ENCODE measurements around the gene IREB2.

DNA sequence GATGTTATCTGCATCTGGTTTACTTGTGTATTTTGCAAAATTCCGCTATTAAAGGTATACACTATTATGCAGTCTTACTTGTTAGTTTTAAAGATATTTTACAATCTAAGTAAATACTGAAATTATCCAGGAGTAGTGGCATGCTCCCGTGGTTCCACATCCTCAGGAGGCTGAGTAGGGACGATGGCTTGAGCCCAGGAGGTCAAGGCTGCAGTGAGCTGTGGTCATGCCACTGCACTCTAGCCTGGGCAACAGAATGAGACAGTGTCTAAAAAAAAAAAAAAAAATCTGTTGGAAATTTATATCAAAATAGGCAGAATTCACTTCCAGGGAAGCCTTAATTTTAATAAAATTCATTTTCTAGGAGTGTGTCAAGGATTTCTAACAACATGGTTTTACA is 41.6 kb downstream of the IREB2 start:
- no peak for TF ChIP-seq EZH2 (IDR thresholded peaks at IDR 0.05; ENCODE audit: borderline replicate concordance, low read depth, low read length, poor library complexity, severe bottlenecking)
- no peak for TF ChIP-seq CTCF (conservative IDR thresholded peaks at IDR 0.05; ENCODE audit: low read depth, low read length)
